Dedifferentiated amniotic fluid mesenchymal stem cell (primary cell): Measurements from ENCODE around the gene JADE3.
"Not testable (repeated sequence)": the region's sequence is repeated elsewhere in the genome, so short reads cannot be mapped to it uniquely, and the experiment has no call there.

Experiments used
- DNase-seq: peaks from one replicate; pipeline ENCODE4 v3.0.0-alpha.2; 2016; ENCODE audit errors: extremely low spot score

The JADE3 gene

GRCh38 chrX:46935295-46935694 is 23.1 kb downstream of the JADE3 start:
- no peak for DNase-seq

- no peak for DNase-seq
Measured at GRCh38 chrX:46938589-46938988, 26.4 kb downstream of the JADE3 start.

- no peak for DNase-seq
Measured at GRCh38 chrX:46941341-46941740, 29.1 kb downstream of the JADE3 start.

- no peak for DNase-seq
Measured at GRCh38 chrX:46953137-46953527, 40.9 kb downstream of the JADE3 start.

- DNase-seq, result no peak
Measured at GRCh38 chrX:46953597-46953996, 41.4 kb downstream of the JADE3 start.

GRCh38 chrX:46954716-46955115 is 42.5 kb downstream of the JADE3 start:
- DNase-seq, result no peak

GRCh38 chrX:46956589-46956988 is 44.4 kb downstream of the JADE3 start:
- not testable (repeated sequence) for DNase-seq

GRCh38 chrX:46957297-46957696 is 45.1 kb downstream of the JADE3 start:
- no peak for DNase-seq

- DNase-seq, result no peak
Measured at GRCh38 chrX:46959101-46959500, 46.9 kb downstream of the JADE3 start.

- no peak for DNase-seq
Measured at GRCh38 chrX:46959985-46960700, 47.9 kb downstream of the JADE3 start.

- no peak for DNase-seq
Measured at GRCh38 chrX:46961097-46961496, 48.9 kb downstream of the JADE3 start.

GRCh38 chrX:46961574-46962283 is 49.5 kb downstream of the JADE3 start:
- no peak for DNase-seq

GRCh38 chrX:46965125-46965758 is 53.0 kb downstream of the JADE3 start:
- DNase-seq, result no peak

GRCh38 chrX:46967547-46967946 is 55.3 kb downstream of the JADE3 start:
- no peak for DNase-seq

GRCh38 chrX:46977046-46977445 is 64.8 kb downstream of the JADE3 start:
- DNase-seq, result not testable (repeated sequence)

GRCh38 chrX:46978341-46979291 is 66.4 kb downstream of the JADE3 start:
- peak; percentile 61 for DNase-seq

- DNase-seq, result no peak
Measured at GRCh38 chrX:46984705-46985104, 72.5 kb downstream of the JADE3 start.

GRCh38 chrX:46989548-46989947 is 77.3 kb downstream of the JADE3 start:
- DNase-seq, result no peak

- no peak for DNase-seq
Measured at GRCh38 chrX:46991664-46992063, 79.4 kb downstream of the JADE3 start.

GRCh38 chrX:46992070-46992469 is 79.8 kb downstream of the JADE3 start:
- no peak for DNase-seq

GRCh38 chrX:46994096-46994495 is 81.9 kb downstream of the JADE3 start:
- no peak for DNase-seq

- DNase-seq, result no peak
Measured at GRCh38 chrX:47012131-47012530, 99.9 kb downstream of the JADE3 start.
